Sigmoid colon (tissue), 7 donors: ENCODE measurements around the gene ZNF443. TPM values are rescaled to one million over a fixed set of nuclear protein-coding genes. Genes with fewer than 3 reads are reported as not detected.
"Not testable (repeated sequence)": the region's sequence is repeated elsewhere in the genome, so short reads cannot be mapped to it uniquely, and the experiment has no call there.

Experiments
- DNase-seq: peaks from one replicate; pipeline ENCODE4 v3.0.0-alpha.2; 2019
- H3K27ac ChIP-seq, 4 donors: fragments of 200-600 bp; sonication (generic); one replicate each; pipeline ENCODE4 v1.5.1; 2016 to 2019; ENCODE audit warnings: mild to moderate bottlenecking in 1 of 4
- H3K27me3 ChIP-seq, 3 donors: fragments of 200-600 bp; sonication (generic); one replicate each; pipeline ENCODE4 v1.5.1; 2019; ENCODE audit warnings: mild to moderate bottlenecking in 1 of 3
- H3K36me3 ChIP-seq, 4 donors: fragments of 200-600 bp; sonication (generic); one replicate each; pipeline ENCODE4 v1.5.1; 2016 to 2019
- H3K4me1 ChIP-seq, 4 donors: fragments of 200-600 bp; sonication (generic); one replicate each; pipeline ENCODE4 v1.5.1; 2017 to 2019
- H3K4me3 ChIP-seq, 4 donors: fragments of 200-600 bp; sonication (generic); one replicate each; pipeline ENCODE4 v1.5.1; 2017 to 2019; ENCODE audit warnings: mild to moderate bottlenecking in 2 of 4, moderate library complexity in 1 of 4
- H3K9me3 ChIP-seq, 4 donors: fragments of 200-600 bp in 3 of 4; sonication (generic) in 3 of 4; one replicate each; pipeline versions ENCODE4 v1.5.1 to v1.6.1; 2013 to 2019
- CTCF ChIP-seq, 4 experiments: fragments of 450-650 bp in 3 of 4; fragments of 200-600 bp in 1 of 4; IDR thresholded peaks; one replicate each; pipeline ENCODE4 v1.5.1; 2016 to 2019; ENCODE audit warnings: antibody characterized with exemption in 4 of 4, mild to moderate bottlenecking in 3 of 4, moderate library complexity in 2 of 4
- EP300 ChIP-seq, 4 donors: sonication (generic); formaldehyde crosslinking; IDR thresholded peaks; one replicate each; pipeline ENCODE4 v1.6.1; 2017; ENCODE audit warnings: antibody characterized with exemption in 4 of 4
- POLR2A ChIP-seq, 2 donors: fragments of 450-650 bp; IDR thresholded peaks; one replicate each; pipeline ENCODE4 v1.6.1; 2016; ENCODE audit warnings: antibody characterized with exemption in 2 of 2, mild to moderate bottlenecking in 2 of 2, moderate library complexity in 2 of 2
- POLR2AphosphoS5 ChIP-seq, 4 donors: sonication (generic); formaldehyde crosslinking; IDR thresholded peaks; one replicate each; pipeline ENCODE4 v1.6.1; 2017; ENCODE audit warnings: antibody characterized with exemption in 4 of 4
- WGBS, 2 donors: extraction: QIAGEN DNeasy Blood & Tissue Kit; methylation state at CpG; one replicate each; pipeline ENCODE4 v1.1.7; 2013; 5-methylcytosine and 5-hydroxymethylcytosine counted together
- intact Hi-C: fragments of 100-400 bp; cut with DNase I; formaldehyde crosslinking; loops from one replicate; pipeline ENCODE4 v1.15.1; 2023
- polyA plus RNA-seq, 3 donors: library from polyadenylated mRNA; stranded (reverse); fragments of 200-250 nt; gene quantifications; one replicate each; pipeline ENCODE4 v1.2.3, GENCODE V29; 2013
- total RNA-seq, 4 donors: library from RNA; depleted of rRNA; stranded (reverse); fragments of >200 nt; gene quantifications; one replicate each; pipeline ENCODE4 v1.1.0, GENCODE V29; 2016
- donor health status: healthy with polysubstance abuse.
- donor health status: Bipolar disorder and iron deficiency.
- donor health status: healthy.

ZNF443 gene
- total and polyA plus RNA-seq, 7 donors: 2.3 to 5.6 (median 3.2) TPM

GRCh38 chr19:12478234-12478941 is 37.6 kb upstream of the ZNF443 start:
- Histone ChIP-seq H3K4me3 (no peak overlapping the region), H3K27ac (no peak overlapping the region), H3K9me3 (no peaks in the 10 kb centered on the region), H3K4me1 (peaks cover 0 to 10% (median 4%) of the 10 kb centered on the region in 4 donors), H3K36me3 (no peaks in the 10 kb centered on the region), H3K27me3 (no peaks in the 10 kb centered on the region)
- TF ChIP-seq EP300 (IDR thresholded peaks at IDR 0.05) (no peak), POLR2AphosphoS5 (IDR thresholded peaks at IDR 0.05) (no peak), POLR2A (IDR thresholded peaks at IDR 0.05) (no peak), CTCF (IDR thresholded peaks at IDR 0.05) (no peak)
- intact Hi-C loops: no loop called here
- no peak for DNase-seq
- WGBS, 2 donors: 19 to 54% methylated on average over 5 of the region's 5 CpGs

DNA sequence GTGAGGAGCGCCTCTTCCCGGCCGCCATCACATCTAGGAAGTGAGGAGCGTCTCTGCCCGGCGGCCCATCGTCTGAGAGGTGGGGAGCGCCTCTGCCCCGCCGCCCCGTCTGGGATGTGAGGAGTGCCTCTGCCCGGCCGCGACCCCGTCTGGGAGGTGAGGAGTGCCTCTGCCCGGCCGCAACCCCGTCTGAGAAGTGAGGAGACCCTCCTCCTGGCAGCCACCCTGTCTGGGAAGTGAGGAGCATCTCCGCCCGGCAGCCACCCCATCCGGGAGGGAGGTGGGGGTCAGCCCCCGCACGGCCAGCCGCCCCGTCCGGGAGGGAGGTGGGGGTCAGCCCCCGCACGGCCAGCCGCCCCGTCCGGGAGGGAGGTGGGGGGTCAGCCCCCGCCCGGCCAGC is 26.8 kb upstream of the ZNF443 start:
- H3K4me1 ChIP-seq, DNase-seq, H3K27ac ChIP-seq, intact Hi-C loops, H3K4me3 ChIP-seq, H3K27me3 ChIP-seq: not testable (repeated sequence)
- peaks cover 0 to 37% (median 24%) of the 10 kb centered on the region in 4 donors for H3K36me3 ChIP-seq
- 98 to 99% methylated on average over 33 of the region's 33 CpGs for WGBS, 2 donors
- peaks cover 25 to 36% (median 31%) of the 10 kb centered on the region in 4 donors for H3K9me3 ChIP-seq

DNA sequence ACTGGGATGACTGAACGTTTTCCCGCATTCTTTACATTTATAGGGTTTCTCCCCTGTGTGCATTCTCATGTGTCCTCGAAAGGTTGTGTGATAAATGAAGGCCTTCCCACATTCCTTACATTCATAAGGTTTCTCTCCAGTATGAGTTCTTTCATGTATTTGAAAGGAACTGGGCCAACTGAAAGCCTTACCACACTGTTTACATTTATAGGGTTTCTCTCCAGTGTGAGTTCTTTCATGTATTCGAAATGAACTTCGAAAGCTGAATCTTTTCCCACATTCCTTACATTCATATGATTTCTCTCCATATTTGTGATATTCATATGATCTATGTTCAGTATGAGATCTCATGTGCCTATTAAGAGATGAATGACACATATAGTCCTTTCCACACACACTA is 24.4 kb upstream of the ZNF443 start:
- Histone ChIP-seq H3K9me3 (peaks cover 25 to 37% (median 31%) of the 10 kb centered on the region in 4 donors), H3K36me3 (peaks cover 0 to 37% (median 24%) of the 10 kb centered on the region in 4 donors), H3K4me3 (no peak overlapping the region), H3K4me1 (no peaks in the 10 kb centered on the region), H3K27me3 (no peaks in the 10 kb centered on the region), H3K27ac (no peak overlapping the region)
- intact Hi-C loops: no loop called here
- TF ChIP-seq POLR2A (IDR thresholded peaks at IDR 0.05) (no peak), CTCF (IDR thresholded peaks at IDR 0.05) (no peak), EP300 (IDR thresholded peaks at IDR 0.05) (no peak), POLR2AphosphoS5 (IDR thresholded peaks at IDR 0.05) (no peak)
- 77 to 97% methylated on average over 5 of the region's 5 CpGs for WGBS, 2 donors
- DNase-seq: no peak

DNA sequence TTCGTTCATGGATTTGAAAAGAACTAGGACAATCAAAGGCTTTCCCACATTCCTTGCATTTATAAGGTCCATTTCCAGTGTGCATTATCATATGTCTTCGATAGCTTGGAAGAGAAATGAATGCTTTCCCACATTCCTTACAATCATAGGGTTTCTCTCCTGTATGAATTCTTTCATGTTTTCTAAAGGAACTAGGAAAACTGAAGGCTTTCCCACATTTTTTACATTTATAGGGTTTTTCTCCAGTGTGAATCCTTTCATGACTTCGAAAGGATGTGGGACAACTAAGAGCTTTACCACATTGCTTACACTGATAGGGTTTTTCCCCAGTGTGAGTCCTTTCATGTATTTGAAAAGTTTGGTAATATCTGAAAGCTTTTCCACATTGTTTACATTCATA is 23.9 kb upstream of the ZNF443 start:
- DNase-seq: no peak
- Histone ChIP-seq H3K4me3 (no peak overlapping the region), H3K27me3 (no peaks in the 10 kb centered on the region), H3K27ac (no peak overlapping the region), H3K9me3 (peaks cover 25 to 36% (median 30%) of the 10 kb centered on the region in 4 donors), H3K4me1 (no peaks in the 10 kb centered on the region), H3K36me3 (peaks cover 0 to 37% (median 24%) of the 10 kb centered on the region in 4 donors)
- intact Hi-C loops: no loop called here
- TF ChIP-seq POLR2AphosphoS5 (IDR thresholded peaks at IDR 0.05) (no peak), CTCF (IDR thresholded peaks at IDR 0.05) (no peak), POLR2A (IDR thresholded peaks at IDR 0.05) (no peak), EP300 (IDR thresholded peaks at IDR 0.05) (no peak)
- WGBS, 2 donors: 95 to 96% methylated on average over 3 of the region's 3 CpGs

DNA sequence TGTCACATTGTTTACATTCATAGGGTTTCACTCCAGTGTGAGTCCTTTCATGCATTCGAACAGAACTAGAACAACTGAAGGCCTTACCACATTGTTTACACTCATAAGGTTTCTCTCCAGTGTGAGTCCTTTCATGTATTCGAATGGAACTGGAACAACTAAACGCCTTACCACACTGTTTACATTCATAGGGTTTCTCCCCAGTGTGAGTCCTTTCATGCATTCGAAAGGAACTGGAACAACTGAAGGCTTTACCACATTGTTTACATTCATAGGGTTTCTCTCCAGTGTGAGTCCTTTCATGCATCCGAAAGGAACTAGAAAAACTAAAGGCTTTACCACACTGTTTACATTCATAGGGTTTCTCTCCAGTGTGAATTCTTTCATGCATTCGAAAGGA is 23.3 kb upstream of the ZNF443 start:
- 96 to 97% methylated on average over 6 of the region's 6 CpGs for WGBS, 2 donors

GRCh38 chr19:12453495-12453894 is 12.7 kb upstream of the ZNF443 start:
- H3K4me3 ChIP-seq: no peak overlapping the region
- no peak overlapping the region for H3K27ac ChIP-seq
- no peak for DNase-seq
- peaks cover 0 to 8% (median 0%) of the 10 kb centered on the region in 4 donors for H3K9me3 ChIP-seq
- TF ChIP-seq CTCF (IDR thresholded peaks at IDR 0.05) (no peak), POLR2A (IDR thresholded peaks at IDR 0.05) (no peak), EP300 (IDR thresholded peaks at IDR 0.05) (no peak), POLR2AphosphoS5 (IDR thresholded peaks at IDR 0.05) (no peak)
- H3K4me1 ChIP-seq: no peaks in the 10 kb centered on the region
- no peaks in the 10 kb centered on the region for H3K27me3 ChIP-seq
- peaks cover 0 to 4% (median 0%) of the 10 kb centered on the region in 4 donors for H3K36me3 ChIP-seq
- WGBS, 2 donors: 16 to 61% methylated on average over 6 of the region's 6 CpGs
- intact Hi-C loops: no loop called here

More for the DNA sequence above, 23.3 kb upstream of the ZNF443 start:
- H3K4me3 ChIP-seq, H3K27ac ChIP-seq, DNase-seq, intact Hi-C loops, H3K4me1 ChIP-seq, H3K27me3 ChIP-seq: not testable (repeated sequence)
- Histone ChIP-seq H3K36me3 (peaks cover 0 to 37% (median 24%) of the 10 kb centered on the region in 4 donors), H3K9me3 (peaks cover 25 to 36% (median 29%) of the 10 kb centered on the region in 4 donors)
